Common myeloid progenitor, CD34-positive (primary cell): ENCODE results near the gene TTC28.
"Not testable (repeated sequence)": the region's sequence is repeated elsewhere in the genome, so short reads cannot be mapped to it uniquely, and the experiment has no call there.

Experiments
- CTCF ChIA-PET: fragments of 350-600 bp; sonication (Branson Sonifier 250); formaldehyde crosslinking; loops from one replicate; lab custom pipeline; 2021; ENCODE audit warnings: antibody characterized with exemption; lab: Charles Lee
- POLR2A ChIA-PET: fragments of 350-600 bp; sonication (Branson Sonifier 250); formaldehyde crosslinking; loops from one replicate; lab custom pipeline; 2021; ENCODE audit warnings: antibody characterized with exemption; lab: Charles Lee
- DNase-seq, 3 donors: peaks; one replicate each; pipeline versions ENCODE4 v3.0.0 to v3.0.0-alpha.2; 2013
- H3K27ac ChIP-seq, 2 experiments: 1 replicate in 1 of 2; 2 replicates in 1 of 2; pipeline ENCODE4 v1.7.0; 2013; ENCODE audit warnings: inconsistent platforms in 2 of 2, low read length in 2 of 2, mild to moderate bottlenecking in 2 of 2, low read depth in 1 of 2, moderate library complexity in 1 of 2; ENCODE audit not compliant: severe bottlenecking in 2 of 2, insufficient read depth in 1 of 2, poor library complexity in 1 of 2
- H3K27me3 ChIP-seq, 5 experiments: replicated peaks in 2 of 5; 1 replicate in 3 of 5; 2 replicates in 2 of 5; pipeline versions ENCODE4 v1.6.1 to v1.7.0; 2013; ENCODE audit warnings: low read length in 4 of 5, mild to moderate bottlenecking in 2 of 5, moderate library complexity in 2 of 5, inconsistent platforms in 1 of 5; ENCODE audit not compliant: insufficient read depth in 5 of 5, control insufficient read depth in 4 of 5
- H3K36me3 ChIP-seq, 4 experiments: 1 replicate in 2 of 4; 2 replicates in 2 of 4; pipeline versions ENCODE4 v1.6.1 to v1.7.0; 2013; ENCODE audit warnings: low read length in 3 of 4, control low read depth in 1 of 4, mild to moderate bottlenecking in 1 of 4; ENCODE audit not compliant: control insufficient read depth in 4 of 4, insufficient read depth in 4 of 4
- H3K4me1 ChIP-seq, 4 experiments: 1 replicate in 3 of 4; 2 replicates in 1 of 4; pipeline versions ENCODE4 v1.6.1 to v1.7.1; 2013; ENCODE audit warnings: low read length in 3 of 4, mild to moderate bottlenecking in 3 of 4, control low read depth in 1 of 4, inconsistent platforms in 1 of 4, moderate library complexity in 1 of 4; ENCODE audit not compliant: control insufficient read depth in 4 of 4, insufficient read depth in 4 of 4; ENCODE audit errors: control extremely low read depth in 1 of 4
- H3K4me3 ChIP-seq, 7 experiments: 1 replicate in 4 of 7; 2 replicates in 3 of 7; pipeline versions ENCODE4 v1.5.1 to v1.7.0; 2013; ENCODE audit warnings: mild to moderate bottlenecking in 7 of 7, low read length in 6 of 7, moderate library complexity in 6 of 7, inconsistent platforms in 2 of 7, low read depth in 2 of 7, control low read depth in 1 of 7; ENCODE audit not compliant: insufficient read depth in 4 of 7, control insufficient read depth in 1 of 7; ENCODE audit errors: extremely low read depth in 1 of 7
- H3K9me3 ChIP-seq, 5 experiments: 1 replicate in 4 of 5; 2 replicates in 1 of 5; pipeline versions ENCODE4 v1.6.1 to v1.7.1; 2013; ENCODE audit warnings: low read length in 4 of 5, mild to moderate bottlenecking in 2 of 5, inconsistent platforms in 1 of 5, low read depth in 1 of 5, moderate library complexity in 1 of 5; ENCODE audit not compliant: control insufficient read depth in 4 of 5, insufficient read depth in 2 of 5; ENCODE audit errors: control extremely low read depth in 1 of 5
- WGBS: methylation state at CpG from one replicate; pipeline ENCODE4 v1.1.5; 2013; ENCODE audit not compliant: insufficient coverage; 5-methylcytosine and 5-hydroxymethylcytosine counted together

The TTC28 gene

GRCh38 chr22:28480000-28480715 lies 199.5 kb downstream of the TTC28 start:
- no peak for DNase-seq
- no peaks in the 10 kb centered on the region for H3K9me3 ChIP-seq
- no peaks in the 10 kb centered on the region for H3K36me3 ChIP-seq
- POLR2A ChIA-PET: no interaction called here
- no peaks in the 10 kb centered on the region for H3K27me3 ChIP-seq
- H3K4me3 ChIP-seq: no peak overlapping the region
- WGBS: 100% methylated on average over 2 of the region's 3 CpGs
- CTCF ChIA-PET: no interaction called here
- H3K4me1 ChIP-seq: no peaks in the 10 kb centered on the region
- no peak overlapping the region for H3K27ac ChIP-seq

GRCh38 chr22:28478564-28478963 lies 201.1 kb downstream of the TTC28 start:
- Histone ChIP-seq H3K4me3 (no peak overlapping the region), H3K9me3 (no peaks in the 10 kb centered on the region), H3K27ac (no peak overlapping the region), H3K4me1 (no peaks in the 10 kb centered on the region), H3K36me3 (no peaks in the 10 kb centered on the region), H3K27me3 (no peaks in the 10 kb centered on the region)
- ChIA-PET POLR2A (no interaction called here), CTCF (no interaction called here)
- DNase-seq: no peak

GRCh38 chr22:28477556-28477955 lies 202.1 kb downstream of the TTC28 start:
- Histone ChIP-seq H3K36me3 (no peaks in the 10 kb centered on the region), H3K27me3 (no peaks in the 10 kb centered on the region), H3K9me3 (peaks cover 0 to 2% (median 0%) of the 10 kb centered on the region in 5 experiments), H3K27ac (no peak overlapping the region), H3K4me3 (no peak overlapping the region), H3K4me1 (no peaks in the 10 kb centered on the region)
- POLR2A ChIA-PET: no interaction called here
- 100% methylated on average over 1 of the region's 1 CpG for WGBS
- DNase-seq: no peak
- CTCF ChIA-PET: no interaction called here

- WGBS: no CpG with 5 or more reads among the region's 1 CpG
- ChIA-PET POLR2A (no interaction called here), CTCF (no interaction called here)
- Histone ChIP-seq H3K9me3 (peaks cover 0 to 2% (median 0%) of the 10 kb centered on the region in 5 experiments), H3K4me3 (no peak overlapping the region), H3K4me1 (peaks cover 0 to 3% (median 0%) of the 10 kb centered on the region in 4 experiments), H3K27me3 (no peaks in the 10 kb centered on the region), H3K36me3 (no peaks in the 10 kb centered on the region), H3K27ac (no peak overlapping the region)
- DNase-seq: no peak
Observed at GRCh38 chr22:28474330-28474729, 205.3 kb downstream of the TTC28 start.

- POLR2A ChIA-PET: no interaction called here
- CTCF ChIA-PET: interaction anchor here (0.5 kb wide), 1 partner anchor 276 kb away, joined by 3 read pairs; no protein-coding TSS in a partner anchor
- Histone ChIP-seq H3K27me3 (no peaks in the 10 kb centered on the region), H3K4me1 (peaks cover 0 to 3% (median 0%) of the 10 kb centered on the region in 4 experiments), H3K4me3 (no peak overlapping the region), H3K27ac (no peak overlapping the region), H3K36me3 (no peaks in the 10 kb centered on the region), H3K9me3 (peaks cover 0 to 2% (median 0%) of the 10 kb centered on the region in 5 experiments)
- no CpG with 5 or more reads among the region's 2 CpGs for WGBS
- DNase-seq: no peak
Observed at GRCh38 chr22:28473258-28473657, 206.4 kb downstream of the TTC28 start.

GRCh38 chr22:28467055-28467454 lies 212.6 kb downstream of the TTC28 start:
- DNase-seq, POLR2A ChIA-PET, CTCF ChIA-PET, H3K9me3 ChIP-seq, H3K36me3 ChIP-seq, H3K4me1 ChIP-seq, H3K4me3 ChIP-seq, H3K27ac ChIP-seq, H3K27me3 ChIP-seq: not testable (repeated sequence)
- no CpG with 5 or more reads among the region's 1 CpG for WGBS

- WGBS: 96% methylated on average over 3 of the region's 4 CpGs
Observed at GRCh38 chr22:28466399-28466798, 213.2 kb downstream of the TTC28 start.

More at GRCh38 chr22:28466399-28466798, 213.2 kb downstream of the TTC28 start:
- Histone ChIP-seq H3K4me1 (peaks cover 0 to 3% (median 0%) of the 10 kb centered on the region in 4 experiments), H3K4me3 (no peak overlapping the region), H3K36me3 (no peaks in the 10 kb centered on the region), H3K27me3 (no peaks in the 10 kb centered on the region), H3K27ac (no peak overlapping the region), H3K9me3 (no peaks in the 10 kb centered on the region)
- no peak for DNase-seq
- ChIA-PET POLR2A (no interaction called here), CTCF (no interaction called here)
